ENCODE results near the gene FTH1. TPM values are rescaled to one million over a fixed set of nuclear protein-coding genes. Genes with fewer than 3 reads are reported as not detected.

FTH1 gene
- total RNA-seq, 1 donor from 2014 or later = 2,346 TPM

- peak overlapping the region; percentile 100 for H3K27ac ChIP-seq (replicated peaks)
- no peak for DNase-seq
- no peaks in the 10 kb centered on the region for H3K9me3 ChIP-seq (replicated peaks)
- no peaks in the 10 kb centered on the region for H3K27me3 ChIP-seq (ENCODE audit: low read depth)
- peak overlapping the region; percentile 38 for H3K4me3 ChIP-seq
- TF ChIP-seq CTCF (IDR thresholded peaks at IDR 0.05; ENCODE audit: borderline replicate concordance) = no peak
- peaks cover 91% of the 10 kb centered on the region for H3K4me1 ChIP-seq
- no peaks in the 10 kb centered on the region for H3K36me3 ChIP-seq
- intact Hi-C loops (cut with micrococcal nuclease) = no loop called here
These were observed 4.8 kb upstream of the FTH1 start for GRCh38 chr11:61972112-61972671.

GRCh38 chr11:61971248-61972111 lies 4.0 kb upstream of the FTH1 start:
- H3K4me3 ChIP-seq = peak overlapping the region; percentile 38
- no peaks in the 10 kb centered on the region for H3K9me3 ChIP-seq (replicated peaks)
- no peak for TF ChIP-seq CTCF (IDR thresholded peaks at IDR 0.05; ENCODE audit: borderline replicate concordance)
- no peaks in the 10 kb centered on the region for H3K27me3 ChIP-seq (ENCODE audit: low read depth)
- intact Hi-C loops (cut with micrococcal nuclease) = no loop called here
- peaks cover 92% of the 10 kb centered on the region for H3K4me1 ChIP-seq
- H3K36me3 ChIP-seq = peaks cover 4% of the 10 kb centered on the region
- DNase-seq = peak; percentile 98
- peak overlapping the region; percentile 100 for H3K27ac ChIP-seq (replicated peaks)

GRCh38 chr11:61969838-61970662 lies 2.6 kb upstream of the FTH1 start:
- H3K27ac ChIP-seq (replicated peaks) = peak overlapping the region; percentile 100
- no peak for TF ChIP-seq CTCF (IDR thresholded peaks at IDR 0.05; ENCODE audit: borderline replicate concordance)
- H3K4me3 ChIP-seq = no peak overlapping the region
- DNase-seq = no peak
- no peaks in the 10 kb centered on the region for H3K27me3 ChIP-seq (ENCODE audit: low read depth)
- intact Hi-C loops (cut with micrococcal nuclease) = no loop called here
- H3K9me3 ChIP-seq (replicated peaks) = no peaks in the 10 kb centered on the region
- H3K36me3 ChIP-seq = peaks cover 19% of the 10 kb centered on the region
- H3K4me1 ChIP-seq = peaks cover 92% of the 10 kb centered on the region

- Histone ChIP-seq H3K9me3 (replicated peaks) (no peaks in the 10 kb centered on the region), H3K27me3 (ENCODE audit: low read depth) (no peaks in the 10 kb centered on the region), H3K4me3 (no peak overlapping the region), H3K4me1 (peaks cover 94% of the 10 kb centered on the region), H3K27ac (replicated peaks) (peak overlapping the region; percentile 100), H3K36me3 (peaks cover 25% of the 10 kb centered on the region)
- no peak for TF ChIP-seq CTCF (IDR thresholded peaks at IDR 0.05; ENCODE audit: borderline replicate concordance)
- intact Hi-C loops (cut with micrococcal nuclease) = no loop called here
- DNase-seq = no peak
These were observed 1.9 kb upstream of the FTH1 start for GRCh38 chr11:61969391-61969758.

GRCh38 chr11:61968758-61969390 lies 1.4 kb upstream of the FTH1 start:
- H3K4me1 ChIP-seq = peaks cover 95% of the 10 kb centered on the region
- H3K9me3 ChIP-seq (replicated peaks) = no peaks in the 10 kb centered on the region
- DNase-seq = no peak
- intact Hi-C loops (cut with micrococcal nuclease) = no loop called here
- TF ChIP-seq CTCF (IDR thresholded peaks at IDR 0.05; ENCODE audit: borderline replicate concordance) = no peak
- no peaks in the 10 kb centered on the region for H3K27me3 ChIP-seq (ENCODE audit: low read depth)
- peak overlapping the region; percentile 97 for H3K4me3 ChIP-seq
- peaks cover 30% of the 10 kb centered on the region for H3K36me3 ChIP-seq
- H3K27ac ChIP-seq (replicated peaks) = peak overlapping the region; percentile 100

Measured in left ventricle myocardium inferior (tissue), 1 donor.